WTC11 (cell line): Measurements from ENCODE around the gene SLC2A10. TPM values are rescaled to one million over a fixed set of nuclear protein-coding genes. Genes with fewer than 3 reads are reported as not detected.

Source experiments
- FOXK1 ChIP-seq: sonication (generic); formaldehyde crosslinking; IDR thresholded peaks from 2 replicates; pipeline ENCODE4 v1.8.0; 2022; ENCODE audit warnings: mild to moderate bottlenecking, moderate library complexity, missing genetic modification reagents
- FOXP1 ChIP-seq: sonication (generic); formaldehyde crosslinking; IDR thresholded peaks from 2 replicates; pipeline ENCODE4 v1.8.0; 2022; ENCODE audit warnings: missing genetic modification reagents, mild to moderate bottlenecking, moderate library complexity, borderline replicate concordance
- GTF2I ChIP-seq: fragments of 250-450 bp; sonication (Bioruptor Pico); conservative IDR thresholded peaks from 2 replicates; pipeline ENCODE4 v1.4.0; 2021; ENCODE audit warnings: mild to moderate bottlenecking
- NR3C1 ChIP-seq: sonication (generic); formaldehyde crosslinking; conservative IDR thresholded peaks from 2 replicates; pipeline ENCODE4 v1.8.1; 2023; ENCODE audit warnings: low read depth, mild to moderate bottlenecking, missing genetic modification reagents
- TEAD1 ChIP-seq: sonication (generic); formaldehyde crosslinking; IDR thresholded peaks from 2 replicates; pipeline ENCODE4 v1.8.0; 2022; ENCODE audit warnings: mild to moderate bottlenecking, missing genetic modification reagents
- ZNF396 ChIP-seq: fragments of 250-450 bp; sonication (Bioruptor Pico); IDR thresholded peaks from 2 replicates; pipeline ENCODE4 v1.8.0; 2021; ENCODE audit warnings: mild to moderate bottlenecking, moderate library complexity, borderline replicate concordance
- total RNA-seq: library from RNA; stranded (reverse); gene quantifications from 3 replicates; pipeline ENCODE4 v1.2.3, GENCODE V29; 2021
- TF ChIP-seq, protein P1 (sequence below): fragments of 200-600 bp; IDR thresholded peaks from 2 replicates; pipeline ENCODE4 v1.8.0; 2022; ENCODE audit warnings: antibody characterized with exemption
- TF ChIP-seq, protein P2 (sequence below): sonication (generic); formaldehyde crosslinking; IDR thresholded peaks from 2 replicates; pipeline ENCODE4 v1.8.0; 2022; ENCODE audit warnings: mild to moderate bottlenecking, missing genetic modification reagents
- TF ChIP-seq, protein P3 (sequence below): sonication (generic); formaldehyde crosslinking; conservative IDR thresholded peaks from 2 replicates; pipeline ENCODE4 v1.8.1; 2022; ENCODE audit warnings: mild to moderate bottlenecking, missing genetic modification reagents
- TF ChIP-seq, protein P4 (sequence below): sonication (generic); formaldehyde crosslinking; conservative IDR thresholded peaks from 2 replicates; pipeline ENCODE4 v1.8.1; 2023; ENCODE audit warnings: mild to moderate bottlenecking, low read depth, missing genetic modification reagents, moderate library complexity
- TF ChIP-seq, protein P5 (sequence below): sonication (generic); formaldehyde crosslinking; IDR thresholded peaks from 2 replicates; pipeline ENCODE4 v1.8.0; 2022; ENCODE audit warnings: mild to moderate bottlenecking, missing genetic modification reagents
- TF ChIP-seq, protein P6 (sequence below): sonication (generic); formaldehyde crosslinking; IDR thresholded peaks from 2 replicates; pipeline ENCODE4 v1.8.0; 2023; ENCODE audit warnings: mild to moderate bottlenecking, missing genetic modification reagents
- TF ChIP-seq, protein P7 (sequence below): fragments of 250-450 bp; sonication (Bioruptor Pico); IDR thresholded peaks from 2 replicates; pipeline ENCODE4 v1.9.0; 2021; ENCODE audit warnings: mild to moderate bottlenecking, borderline replicate concordance

The SLC2A10 gene
- total RNA-seq, 1 experiment from 2014 or later, result 8.0 TPM

DNA sequence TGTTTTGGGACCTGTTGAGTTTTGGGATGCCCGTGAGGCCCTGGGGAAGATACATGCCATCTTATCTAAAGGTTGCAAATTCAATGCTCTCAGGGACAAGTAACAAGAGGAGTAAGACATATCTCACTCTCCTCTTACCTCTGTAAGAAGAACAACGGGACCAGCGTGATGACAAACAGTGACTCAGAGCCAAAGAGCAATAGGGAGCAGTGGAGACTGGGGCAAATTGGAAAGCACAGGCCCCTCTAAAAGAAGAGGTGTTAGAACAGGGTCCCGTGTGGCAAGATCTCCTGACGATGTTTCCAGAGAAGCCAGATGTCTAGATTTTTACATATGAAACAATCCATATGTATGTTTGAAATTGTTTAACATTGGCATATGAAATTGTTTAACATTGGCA lies 31.8 kb upstream of the SLC2A10 start (continued):
- TF ChIP-seq NR3C1 (no peak), TEAD1 (no peak), FOXP1 (CRISPR knock-in tag) (no peak), FOXK1 (no peak), ZNF396 (CRISPR knock-in tag) (no peak), GTF2I (CRISPR knock-in tag) (no peak)
- TF ChIP-seq, protein P1, sequence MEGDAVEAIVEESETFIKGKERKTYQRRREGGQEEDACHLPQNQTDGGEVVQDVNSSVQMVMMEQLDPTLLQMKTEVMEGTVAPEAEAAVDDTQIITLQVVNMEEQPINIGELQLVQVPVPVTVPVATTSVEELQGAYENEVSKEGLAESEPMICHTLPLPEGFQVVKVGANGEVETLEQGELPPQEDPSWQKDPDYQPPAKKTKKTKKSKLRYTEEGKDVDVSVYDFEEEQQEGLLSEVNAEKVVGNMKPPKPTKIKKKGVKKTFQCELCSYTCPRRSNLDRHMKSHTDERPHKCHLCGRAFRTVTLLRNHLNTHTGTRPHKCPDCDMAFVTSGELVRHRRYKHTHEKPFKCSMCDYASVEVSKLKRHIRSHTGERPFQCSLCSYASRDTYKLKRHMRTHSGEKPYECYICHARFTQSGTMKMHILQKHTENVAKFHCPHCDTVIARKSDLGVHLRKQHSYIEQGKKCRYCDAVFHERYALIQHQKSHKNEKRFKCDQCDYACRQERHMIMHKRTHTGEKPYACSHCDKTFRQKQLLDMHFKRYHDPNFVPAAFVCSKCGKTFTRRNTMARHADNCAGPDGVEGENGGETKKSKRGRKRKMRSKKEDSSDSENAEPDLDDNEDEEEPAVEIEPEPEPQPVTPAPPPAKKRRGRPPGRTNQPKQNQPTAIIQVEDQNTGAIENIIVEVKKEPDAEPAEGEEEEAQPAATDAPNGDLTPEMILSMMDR, result no peak
- TF ChIP-seq, protein P2, sequence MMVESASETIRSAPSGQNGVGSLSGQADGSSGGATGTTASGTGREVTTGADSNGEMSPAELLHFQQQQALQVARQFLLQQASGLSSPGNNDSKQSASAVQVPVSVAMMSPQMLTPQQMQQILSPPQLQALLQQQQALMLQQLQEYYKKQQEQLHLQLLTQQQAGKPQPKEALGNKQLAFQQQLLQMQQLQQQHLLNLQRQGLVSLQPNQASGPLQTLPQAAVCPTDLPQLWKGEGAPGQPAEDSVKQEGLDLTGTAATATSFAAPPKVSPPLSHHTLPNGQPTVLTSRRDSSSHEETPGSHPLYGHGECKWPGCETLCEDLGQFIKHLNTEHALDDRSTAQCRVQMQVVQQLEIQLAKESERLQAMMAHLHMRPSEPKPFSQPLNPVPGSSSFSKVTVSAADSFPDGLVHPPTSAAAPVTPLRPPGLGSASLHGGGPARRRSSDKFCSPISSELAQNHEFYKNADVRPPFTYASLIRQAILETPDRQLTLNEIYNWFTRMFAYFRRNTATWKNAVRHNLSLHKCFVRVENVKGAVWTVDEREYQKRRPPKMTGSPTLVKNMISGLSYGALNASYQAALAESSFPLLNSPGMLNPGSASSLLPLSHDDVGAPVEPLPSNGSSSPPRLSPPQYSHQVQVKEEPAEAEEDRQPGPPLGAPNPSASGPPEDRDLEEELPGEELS (CRISPR knock-in tag), result no peak
- TF ChIP-seq, protein P3, sequence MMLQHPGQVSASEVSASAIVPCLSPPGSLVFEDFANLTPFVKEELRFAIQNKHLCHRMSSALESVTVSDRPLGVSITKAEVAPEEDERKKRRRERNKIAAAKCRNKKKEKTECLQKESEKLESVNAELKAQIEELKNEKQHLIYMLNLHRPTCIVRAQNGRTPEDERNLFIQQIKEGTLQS, result no peak
- TF ChIP-seq, protein P4, sequence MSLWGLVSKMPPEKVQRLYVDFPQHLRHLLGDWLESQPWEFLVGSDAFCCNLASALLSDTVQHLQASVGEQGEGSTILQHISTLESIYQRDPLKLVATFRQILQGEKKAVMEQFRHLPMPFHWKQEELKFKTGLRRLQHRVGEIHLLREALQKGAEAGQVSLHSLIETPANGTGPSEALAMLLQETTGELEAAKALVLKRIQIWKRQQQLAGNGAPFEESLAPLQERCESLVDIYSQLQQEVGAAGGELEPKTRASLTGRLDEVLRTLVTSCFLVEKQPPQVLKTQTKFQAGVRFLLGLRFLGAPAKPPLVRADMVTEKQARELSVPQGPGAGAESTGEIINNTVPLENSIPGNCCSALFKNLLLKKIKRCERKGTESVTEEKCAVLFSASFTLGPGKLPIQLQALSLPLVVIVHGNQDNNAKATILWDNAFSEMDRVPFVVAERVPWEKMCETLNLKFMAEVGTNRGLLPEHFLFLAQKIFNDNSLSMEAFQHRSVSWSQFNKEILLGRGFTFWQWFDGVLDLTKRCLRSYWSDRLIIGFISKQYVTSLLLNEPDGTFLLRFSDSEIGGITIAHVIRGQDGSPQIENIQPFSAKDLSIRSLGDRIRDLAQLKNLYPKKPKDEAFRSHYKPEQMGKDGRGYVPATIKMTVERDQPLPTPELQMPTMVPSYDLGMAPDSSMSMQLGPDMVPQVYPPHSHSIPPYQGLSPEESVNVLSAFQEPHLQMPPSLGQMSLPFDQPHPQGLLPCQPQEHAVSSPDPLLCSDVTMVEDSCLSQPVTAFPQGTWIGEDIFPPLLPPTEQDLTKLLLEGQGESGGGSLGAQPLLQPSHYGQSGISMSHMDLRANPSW (CRISPR knock-in tag), result no peak
- TF ChIP-seq, protein P5, sequence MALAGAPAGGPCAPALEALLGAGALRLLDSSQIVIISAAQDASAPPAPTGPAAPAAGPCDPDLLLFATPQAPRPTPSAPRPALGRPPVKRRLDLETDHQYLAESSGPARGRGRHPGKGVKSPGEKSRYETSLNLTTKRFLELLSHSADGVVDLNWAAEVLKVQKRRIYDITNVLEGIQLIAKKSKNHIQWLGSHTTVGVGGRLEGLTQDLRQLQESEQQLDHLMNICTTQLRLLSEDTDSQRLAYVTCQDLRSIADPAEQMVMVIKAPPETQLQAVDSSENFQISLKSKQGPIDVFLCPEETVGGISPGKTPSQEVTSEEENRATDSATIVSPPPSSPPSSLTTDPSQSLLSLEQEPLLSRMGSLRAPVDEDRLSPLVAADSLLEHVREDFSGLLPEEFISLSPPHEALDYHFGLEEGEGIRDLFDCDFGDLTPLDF, result no peak
- TF ChIP-seq, protein P6, sequence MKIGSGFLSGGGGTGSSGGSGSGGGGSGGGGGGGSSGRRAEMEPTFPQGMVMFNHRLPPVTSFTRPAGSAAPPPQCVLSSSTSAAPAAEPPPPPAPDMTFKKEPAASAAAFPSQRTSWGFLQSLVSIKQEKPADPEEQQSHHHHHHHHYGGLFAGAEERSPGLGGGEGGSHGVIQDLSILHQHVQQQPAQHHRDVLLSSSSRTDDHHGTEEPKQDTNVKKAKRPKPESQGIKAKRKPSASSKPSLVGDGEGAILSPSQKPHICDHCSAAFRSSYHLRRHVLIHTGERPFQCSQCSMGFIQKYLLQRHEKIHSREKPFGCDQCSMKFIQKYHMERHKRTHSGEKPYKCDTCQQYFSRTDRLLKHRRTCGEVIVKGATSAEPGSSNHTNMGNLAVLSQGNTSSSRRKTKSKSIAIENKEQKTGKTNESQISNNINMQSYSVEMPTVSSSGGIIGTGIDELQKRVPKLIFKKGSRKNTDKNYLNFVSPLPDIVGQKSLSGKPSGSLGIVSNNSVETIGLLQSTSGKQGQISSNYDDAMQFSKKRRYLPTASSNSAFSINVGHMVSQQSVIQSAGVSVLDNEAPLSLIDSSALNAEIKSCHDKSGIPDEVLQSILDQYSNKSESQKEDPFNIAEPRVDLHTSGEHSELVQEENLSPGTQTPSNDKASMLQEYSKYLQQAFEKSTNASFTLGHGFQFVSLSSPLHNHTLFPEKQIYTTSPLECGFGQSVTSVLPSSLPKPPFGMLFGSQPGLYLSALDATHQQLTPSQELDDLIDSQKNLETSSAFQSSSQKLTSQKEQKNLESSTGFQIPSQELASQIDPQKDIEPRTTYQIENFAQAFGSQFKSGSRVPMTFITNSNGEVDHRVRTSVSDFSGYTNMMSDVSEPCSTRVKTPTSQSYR (CRISPR knock-in tag), result no peak
- TF ChIP-seq, protein P7, sequence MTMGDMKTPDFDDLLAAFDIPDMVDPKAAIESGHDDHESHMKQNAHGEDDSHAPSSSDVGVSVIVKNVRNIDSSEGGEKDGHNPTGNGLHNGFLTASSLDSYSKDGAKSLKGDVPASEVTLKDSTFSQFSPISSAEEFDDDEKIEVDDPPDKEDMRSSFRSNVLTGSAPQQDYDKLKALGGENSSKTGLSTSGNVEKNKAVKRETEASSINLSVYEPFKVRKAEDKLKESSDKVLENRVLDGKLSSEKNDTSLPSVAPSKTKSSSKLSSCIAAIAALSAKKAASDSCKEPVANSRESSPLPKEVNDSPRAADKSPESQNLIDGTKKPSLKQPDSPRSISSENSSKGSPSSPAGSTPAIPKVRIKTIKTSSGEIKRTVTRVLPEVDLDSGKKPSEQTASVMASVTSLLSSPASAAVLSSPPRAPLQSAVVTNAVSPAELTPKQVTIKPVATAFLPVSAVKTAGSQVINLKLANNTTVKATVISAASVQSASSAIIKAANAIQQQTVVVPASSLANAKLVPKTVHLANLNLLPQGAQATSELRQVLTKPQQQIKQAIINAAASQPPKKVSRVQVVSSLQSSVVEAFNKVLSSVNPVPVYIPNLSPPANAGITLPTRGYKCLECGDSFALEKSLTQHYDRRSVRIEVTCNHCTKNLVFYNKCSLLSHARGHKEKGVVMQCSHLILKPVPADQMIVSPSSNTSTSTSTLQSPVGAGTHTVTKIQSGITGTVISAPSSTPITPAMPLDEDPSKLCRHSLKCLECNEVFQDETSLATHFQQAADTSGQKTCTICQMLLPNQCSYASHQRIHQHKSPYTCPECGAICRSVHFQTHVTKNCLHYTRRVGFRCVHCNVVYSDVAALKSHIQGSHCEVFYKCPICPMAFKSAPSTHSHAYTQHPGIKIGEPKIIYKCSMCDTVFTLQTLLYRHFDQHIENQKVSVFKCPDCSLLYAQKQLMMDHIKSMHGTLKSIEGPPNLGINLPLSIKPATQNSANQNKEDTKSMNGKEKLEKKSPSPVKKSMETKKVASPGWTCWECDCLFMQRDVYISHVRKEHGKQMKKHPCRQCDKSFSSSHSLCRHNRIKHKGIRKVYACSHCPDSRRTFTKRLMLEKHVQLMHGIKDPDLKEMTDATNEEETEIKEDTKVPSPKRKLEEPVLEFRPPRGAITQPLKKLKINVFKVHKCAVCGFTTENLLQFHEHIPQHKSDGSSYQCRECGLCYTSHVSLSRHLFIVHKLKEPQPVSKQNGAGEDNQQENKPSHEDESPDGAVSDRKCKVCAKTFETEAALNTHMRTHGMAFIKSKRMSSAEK, result no peak
